PC-9 (cell line): Measurements from ENCODE around the gene WDR18. TPM values are rescaled to one million over a fixed set of nuclear protein-coding genes. Genes with fewer than 3 reads are reported as not detected.

Source experiments
- BruUV-seq: library from RNA; stranded (reverse); fragments of 400-500 nt; replicated peaks from 2 replicates; lab custom pipeline; 2021; lab: Mats Ljungman, UMichigan
- CTCF ChIA-PET: fragments of 300-600 bp; sonication (Branson Sonifier 250); formaldehyde crosslinking; loops from one replicate; lab custom pipeline; 2022; ENCODE audit warnings: antibody characterized with exemption; lab: Charles Lee
- POLR2A ChIA-PET: fragments of 300-600 bp; sonication (Branson Sonifier 250); formaldehyde crosslinking; loops from one replicate; lab custom pipeline; 2022; ENCODE audit warnings: antibody characterized with exemption; ENCODE audit not compliant: unreplicated experiment; lab: Charles Lee
- DNase-seq, 2 experiments: peaks; one replicate each; pipeline versions ENCODE4 v3.0.0 to v3.0.0-alpha.2; 2015 to 2022; ENCODE audit warnings: mixed read lengths in 1 of 2
- H2AFZ ChIP-seq: fragments of 200-600 bp; sonication (generic); 2 replicates; pipeline ENCODE4 v1.8.1; 2017; ENCODE audit warnings: antibody characterized with exemption
- H3F3A ChIP-seq: fragments of 200-600 bp; sonication (generic); 2 replicates; pipeline ENCODE4 v1.8.1; 2017; ENCODE audit warnings: antibody characterized with exemption, mild to moderate bottlenecking, low read depth; ENCODE audit not compliant: insufficient read depth
- H3K27ac ChIP-seq: fragments of 200-600 bp; sonication (generic); 2 replicates; pipeline ENCODE4 v1.6.1; 2016; ENCODE audit warnings: mixed run types
- H3K27me3 ChIP-seq: fragments of 200-600 bp; sonication (generic); 2 replicates; pipeline ENCODE4 v1.6.1; 2016; ENCODE audit warnings: low read depth, mixed run types; ENCODE audit not compliant: insufficient read depth
- H3K36me3 ChIP-seq: fragments of 200-600 bp; sonication (generic); 2 replicates; pipeline ENCODE4 v1.6.1; 2016; ENCODE audit warnings: low read depth, mixed run types
- H3K4me1 ChIP-seq: fragments of 200-600 bp; sonication (generic); replicated peaks from 2 replicates; pipeline ENCODE4 v1.6.1; 2016; ENCODE audit warnings: mixed run types; ENCODE audit not compliant: insufficient read depth
- H3K4me2 ChIP-seq: fragments of 200-600 bp; sonication (generic); 2 replicates; pipeline ENCODE4 v1.6.1; 2017; ENCODE audit warnings: mixed run types
- H3K4me3 ChIP-seq: fragments of 200-600 bp; sonication (generic); 2 replicates; pipeline ENCODE4 v1.6.1; 2016; ENCODE audit warnings: mixed run types
- H3K79me2 ChIP-seq: fragments of 200-600 bp; sonication (generic); 2 replicates; pipeline ENCODE4 v1.6.1; 2017; ENCODE audit warnings: low read depth, mixed run types
- H3K9me2 ChIP-seq: fragments of 200-600 bp; sonication (generic); 2 replicates; pipeline ENCODE4 v1.8.1; 2017; ENCODE audit warnings: mild to moderate bottlenecking; ENCODE audit not compliant: insufficient read depth
- H3K9me3 ChIP-seq: fragments of 200-600 bp; sonication (generic); 2 replicates; pipeline ENCODE4 v1.8.1; 2016; ENCODE audit warnings: low read depth; ENCODE audit not compliant: insufficient read depth
- H4K20me1 ChIP-seq: fragments of 200-600 bp; sonication (generic); 2 replicates; pipeline ENCODE4 v1.8.1; 2017; ENCODE audit not compliant: insufficient read depth
- EZH2 ChIP-seq: fragments of 200-600 bp; sonication (generic); IDR thresholded peaks from 2 replicates; pipeline ENCODE4 v1.8.0; 2017; ENCODE audit warnings: antibody characterized with exemption, low read depth
- intact Hi-C: fragments of 100-400 bp; cut with micrococcal nuclease; formaldehyde crosslinking; loops from one replicate; pipeline ENCODE4 v1.10.0; 2022; ENCODE audit not compliant: unreplicated experiment
- total RNA-seq: library from RNA; stranded (reverse); gene quantifications from 2 replicates; pipeline ENCODE4 v1.2.3, GENCODE V29; 2021
- TF ChIP-seq, protein P1 (sequence below): fragments of 200-600 bp; sonication (generic); conservative IDR thresholded peaks from 2 replicates; pipeline ENCODE4 v1.6.1; 2017; ENCODE audit warnings: mixed run types, antibody characterized with exemption, mild to moderate bottlenecking, moderate library complexity

The WDR18 gene
- total RNA-seq, 1 experiment from 2014 or later: 61.5 TPM

DNA sequence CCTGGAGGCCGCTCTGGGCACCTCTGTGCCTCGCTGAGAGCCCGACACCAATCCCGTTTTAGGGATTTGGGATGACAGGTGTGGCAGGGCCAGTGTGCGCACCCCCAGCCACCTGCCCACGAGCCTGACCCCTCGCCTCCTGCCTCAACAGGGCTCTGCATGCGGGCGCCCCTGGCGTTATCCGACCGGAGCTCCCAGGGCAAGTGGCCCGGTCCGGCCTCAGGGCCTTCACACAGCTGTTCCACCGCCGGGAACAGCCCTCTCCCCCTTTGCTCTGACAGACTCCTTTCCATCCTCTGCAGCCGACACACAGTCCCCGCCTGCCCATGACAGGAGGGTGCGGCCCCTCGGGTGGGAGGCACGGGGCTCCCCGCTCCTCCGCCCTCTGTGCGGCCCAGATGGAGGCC, 7.1 kb upstream of the WDR18 start:
- TF ChIP-seq EZH2: no peak
- TF ChIP-seq, protein P1, sequence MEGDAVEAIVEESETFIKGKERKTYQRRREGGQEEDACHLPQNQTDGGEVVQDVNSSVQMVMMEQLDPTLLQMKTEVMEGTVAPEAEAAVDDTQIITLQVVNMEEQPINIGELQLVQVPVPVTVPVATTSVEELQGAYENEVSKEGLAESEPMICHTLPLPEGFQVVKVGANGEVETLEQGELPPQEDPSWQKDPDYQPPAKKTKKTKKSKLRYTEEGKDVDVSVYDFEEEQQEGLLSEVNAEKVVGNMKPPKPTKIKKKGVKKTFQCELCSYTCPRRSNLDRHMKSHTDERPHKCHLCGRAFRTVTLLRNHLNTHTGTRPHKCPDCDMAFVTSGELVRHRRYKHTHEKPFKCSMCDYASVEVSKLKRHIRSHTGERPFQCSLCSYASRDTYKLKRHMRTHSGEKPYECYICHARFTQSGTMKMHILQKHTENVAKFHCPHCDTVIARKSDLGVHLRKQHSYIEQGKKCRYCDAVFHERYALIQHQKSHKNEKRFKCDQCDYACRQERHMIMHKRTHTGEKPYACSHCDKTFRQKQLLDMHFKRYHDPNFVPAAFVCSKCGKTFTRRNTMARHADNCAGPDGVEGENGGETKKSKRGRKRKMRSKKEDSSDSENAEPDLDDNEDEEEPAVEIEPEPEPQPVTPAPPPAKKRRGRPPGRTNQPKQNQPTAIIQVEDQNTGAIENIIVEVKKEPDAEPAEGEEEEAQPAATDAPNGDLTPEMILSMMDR: no peak
- POLR2A ChIA-PET: interaction anchor here (0.7 kb wide), 1 partner anchor 20 kb away, joined by 27 read pairs; no protein-coding TSS in a partner anchor

DNA sequence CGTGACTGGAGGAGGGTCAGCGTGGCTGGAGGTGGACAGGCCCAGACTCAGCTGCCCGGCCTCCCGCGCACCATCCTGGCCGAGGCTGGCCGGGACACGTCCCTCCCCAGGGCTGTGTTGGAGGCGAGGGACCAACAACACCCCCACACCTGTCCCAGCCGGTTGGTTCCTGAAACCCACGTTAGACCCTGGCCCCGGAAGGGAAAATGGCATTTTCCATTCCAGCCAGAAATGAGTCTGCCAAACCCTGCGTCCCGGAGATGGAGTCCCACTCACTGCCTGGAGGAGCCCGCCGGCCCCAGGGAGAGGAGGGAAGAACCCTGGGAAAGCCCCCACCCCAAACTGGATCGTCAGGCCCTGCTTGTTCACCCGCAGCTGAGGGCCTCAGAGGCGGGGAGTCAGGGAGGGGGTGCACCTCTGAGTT, 4.8 kb upstream of the WDR18 start:
- Histone ChIP-seq H3K27me3 (no peaks in the 10 kb centered on the region), H3K4me2 (no peak overlapping the region), H2AFZ (no peak overlapping the region), H3F3A (peaks cover 17% of the 10 kb centered on the region), H3K27ac (no peak overlapping the region), H3K9me3 (no peaks in the 10 kb centered on the region), H4K20me1 (no peaks in the 10 kb centered on the region), H3K4me1 (peaks cover 17% of the 10 kb centered on the region), H3K9me2 (no peaks in the 10 kb centered on the region), H3K4me3 (no peak overlapping the region), H3K79me2 (peaks cover under 1% of the 10 kb centered on the region), H3K36me3 (no peaks in the 10 kb centered on the region)
- TF ChIP-seq, protein P1: no peak
- TF ChIP-seq EZH2: no peak
- BruUV-seq: no TSS peak
- POLR2A ChIA-PET: no interaction called here
- CTCF ChIA-PET: no interaction called here
- DNase-seq: no peak
- intact Hi-C loops: no loop called here

More for the DNA sequence above, 7.1 kb upstream of the WDR18 start:
- peaks cover 11% of the 10 kb centered on the region for H3K4me1 ChIP-seq
- no peaks in the 10 kb centered on the region for H3K79me2 ChIP-seq
- no TSS peak for BruUV-seq
- H4K20me1 ChIP-seq: no peaks in the 10 kb centered on the region
- peaks cover 13% of the 10 kb centered on the region for H3F3A ChIP-seq
- no peaks in the 10 kb centered on the region for H3K9me2 ChIP-seq
- intact Hi-C loops: no loop called here
- no peak overlapping the region for H3K4me3 ChIP-seq
- H2AFZ ChIP-seq: no peak overlapping the region
- CTCF ChIA-PET: interaction anchor here (0.6 kb wide), 1 partner anchor 672 kb away, joined by 6 read pairs; no protein-coding TSS in a partner anchor
- H3K4me2 ChIP-seq: no peak overlapping the region
- no peaks in the 10 kb centered on the region for H3K9me3 ChIP-seq
- H3K36me3 ChIP-seq: no peaks in the 10 kb centered on the region
- no peak overlapping the region for H3K27ac ChIP-seq
- H3K27me3 ChIP-seq: no peaks in the 10 kb centered on the region
- DNase-seq: no peak

GRCh38 chr19:980133-980998, 3.8 kb upstream of the WDR18 start:
- Histone ChIP-seq H3K9me2 (no peaks in the 10 kb centered on the region), H3K36me3 (no peaks in the 10 kb centered on the region), H3F3A (peaks cover 21% of the 10 kb centered on the region), H3K9me3 (no peaks in the 10 kb centered on the region), H3K79me2 (peaks cover 9% of the 10 kb centered on the region), H2AFZ (no peak overlapping the region), H3K27me3 (no peaks in the 10 kb centered on the region), H4K20me1 (no peaks in the 10 kb centered on the region; the same call in 1 of the 2 replicates), H3K4me1 (peaks cover 17% of the 10 kb centered on the region), H3K4me3 (no peak overlapping the region), H3K4me2 (peak overlapping the region; percentile 33), H3K27ac (no peak overlapping the region)
- CTCF ChIA-PET: no interaction called here
- POLR2A ChIA-PET: interaction anchor here (0.6 to 0.8 kb wide), 2 partner anchors 23 to 197 kb away, joined by 3 to 5 read pairs; no protein-coding TSS in a partner anchor
- intact Hi-C loops: loop anchor here (10.0 kb wide), 1 partner anchor 126 kb away; the partner anchor contains the start of genes CFD and ELANE
- no peak for TF ChIP-seq EZH2
- TF ChIP-seq, protein P1: no peak
- peak in 1 of 2 experiments; percentile 50 for DNase-seq
- BruUV-seq: no TSS peak
